Fibroblast of lung (primary cell): Measurements from ENCODE around the gene MYH9. TPM values are rescaled to one million over a fixed set of nuclear protein-coding genes. Genes with fewer than 3 reads are reported as not detected.

Experiments
- DNase-seq, 2 donors: peaks; one replicate each; pipeline versions ENCODE4 v3.0.0 to v3.0.0-alpha.2; 2010; ENCODE audit warnings: low read depth in 2 of 2
- H2AFZ ChIP-seq: 2 replicates; pipeline ENCODE4 v1.5.1; 2012; ENCODE audit warnings: low read length, control low read depth, inconsistent platforms
- H3K27ac ChIP-seq: 2 replicates; pipeline ENCODE4 v1.5.1; 2011; ENCODE audit warnings: low read length, control low read depth; ENCODE audit not compliant: insufficient read depth
- H3K27me3 ChIP-seq: 2 replicates; pipeline ENCODE4 v1.5.1; 2011; ENCODE audit warnings: mild to moderate bottlenecking, low read length; ENCODE audit not compliant: control insufficient read depth, insufficient read depth
- H3K36me3 ChIP-seq: 2 replicates; pipeline ENCODE4 v1.5.1; 2011; ENCODE audit warnings: low read length; ENCODE audit not compliant: control insufficient read depth, insufficient read depth
- H3K4me1 ChIP-seq: 2 replicates; pipeline ENCODE4 v1.5.1; 2011; ENCODE audit warnings: low read length; ENCODE audit not compliant: control insufficient read depth, insufficient read depth; ENCODE audit errors: extremely low read depth
- H3K4me2 ChIP-seq: 2 replicates; pipeline ENCODE4 v1.5.1; 2011; ENCODE audit warnings: low read length, control low read depth; ENCODE audit not compliant: insufficient read depth; ENCODE audit errors: extremely low read depth
- H3K4me3 ChIP-seq, 4 experiments: fragments of 200-600 bp in 1 of 4; sonication (generic) in 1 of 4; replicated peaks in 1 of 4; 2 replicates each; pipeline ENCODE4 v1.5.1; 2011 to 2016; ENCODE audit warnings: low read length in 4 of 4, low read depth in 3 of 4, mild to moderate bottlenecking in 3 of 4, control low read depth in 2 of 4, inconsistent platforms in 1 of 4, mixed read lengths in 1 of 4; ENCODE audit not compliant: insufficient read depth in 1 of 4; ENCODE audit errors: control extremely low read depth in 1 of 4
- H3K79me2 ChIP-seq: 2 replicates; pipeline ENCODE4 v1.5.1; 2012; ENCODE audit warnings: mild to moderate bottlenecking, low read length, inconsistent platforms; ENCODE audit not compliant: control insufficient read depth, insufficient read depth
- H3K9ac ChIP-seq: 2 replicates; pipeline ENCODE4 v1.5.1; 2011; ENCODE audit warnings: mild to moderate bottlenecking, low read length, control low read depth; ENCODE audit not compliant: insufficient read depth
- H3K9me3 ChIP-seq: 2 replicates; pipeline ENCODE4 v1.5.1; 2012; ENCODE audit warnings: low read depth, low read length; ENCODE audit not compliant: control insufficient read depth, insufficient read depth
- H4K20me1 ChIP-seq: 2 replicates; pipeline ENCODE4 v1.5.1; 2011; ENCODE audit warnings: low read length; ENCODE audit not compliant: control insufficient read depth, insufficient read depth; ENCODE audit errors: extremely low read depth
- EZH2 ChIP-seq: IDR thresholded peaks from 2 replicates; pipeline ENCODE4 v1.5.1; 2012; ENCODE audit warnings: low read length, control low read depth, mild to moderate bottlenecking; ENCODE audit errors: missing control alignments
- polyA plus RNA-seq, 2 donors: library from polyadenylated mRNA; depleted of rRNA in 1 of 2; stranded (reverse) in 1 of 2; unstranded in 1 of 2; fragments of >200 nt; gene quantifications; 2 replicates each; pipeline ENCODE4 v1.2.1, GENCODE V29; 2011 to 2012; ENCODE audit warnings: missing spikeins in 1 of 2
- total RNA-seq: library from RNA; depleted of rRNA; stranded (reverse); fragments of >200 nt; gene quantifications from 2 replicates; pipeline ENCODE4 v1.2.1, GENCODE V29; 2014
- TF ChIP-seq, protein P1 (sequence below), 2 donors: IDR thresholded peaks in 1 of 2; conservative IDR thresholded peaks in 1 of 2; 1 replicate in 1 of 2; 2 replicates in 1 of 2; pipeline ENCODE4 v1.5.1; 2011 to 2012; ENCODE audit warnings: low read length in 2 of 2, control low read depth in 1 of 2, inconsistent platforms in 1 of 2, low read depth in 1 of 2, mild to moderate bottlenecking in 1 of 2

The MYH9 gene
- total and polyA plus RNA-seq, 2 donors (not counting 1 experiment from before 2014, with no cell fraction given) = 677 to 796 TPM

DNA sequence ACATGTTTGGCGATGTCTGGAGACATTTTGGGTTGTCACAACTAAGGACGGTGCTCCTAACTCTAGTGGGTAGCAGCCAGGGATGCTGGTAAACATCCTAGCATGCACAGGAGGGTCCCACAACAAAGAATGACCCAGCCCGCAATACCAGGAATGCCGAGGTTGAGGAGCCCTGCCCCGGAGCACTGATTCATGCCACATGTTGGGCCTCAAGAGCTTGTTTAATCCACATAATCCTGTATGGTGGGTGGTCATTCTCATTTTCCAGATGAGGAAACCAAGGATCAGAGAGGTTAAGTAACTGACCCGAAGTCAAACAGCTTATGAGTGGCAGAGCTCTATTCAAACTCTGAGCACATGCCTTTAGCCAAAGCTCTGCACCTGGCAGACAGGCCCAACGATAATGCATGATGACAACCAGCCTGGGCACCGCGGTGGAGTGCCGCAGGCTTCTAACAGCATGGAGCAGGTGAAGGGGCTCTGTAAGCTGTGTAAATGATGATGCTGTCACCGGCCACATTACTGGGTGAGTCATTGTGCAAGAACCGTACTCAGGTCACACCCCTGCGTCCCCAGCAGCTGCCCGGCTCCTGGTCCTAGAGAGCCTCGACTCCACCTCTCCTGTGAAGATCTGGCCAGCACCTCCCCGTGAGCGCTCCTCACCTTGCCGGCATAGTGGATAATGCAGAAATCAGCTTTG is 76.2 kb downstream of the MYH9 start:
- no peak overlapping the region for H3K9ac ChIP-seq
- peaks cover 3% of the 10 kb centered on the region for H3K4me1 ChIP-seq
- H4K20me1 ChIP-seq = no peaks in the 10 kb centered on the region
- H3K27ac ChIP-seq = no peak overlapping the region
- no peak overlapping the region for H2AFZ ChIP-seq
- peaks cover 73% of the 10 kb centered on the region for H3K79me2 ChIP-seq
- TF ChIP-seq, protein P1, sequence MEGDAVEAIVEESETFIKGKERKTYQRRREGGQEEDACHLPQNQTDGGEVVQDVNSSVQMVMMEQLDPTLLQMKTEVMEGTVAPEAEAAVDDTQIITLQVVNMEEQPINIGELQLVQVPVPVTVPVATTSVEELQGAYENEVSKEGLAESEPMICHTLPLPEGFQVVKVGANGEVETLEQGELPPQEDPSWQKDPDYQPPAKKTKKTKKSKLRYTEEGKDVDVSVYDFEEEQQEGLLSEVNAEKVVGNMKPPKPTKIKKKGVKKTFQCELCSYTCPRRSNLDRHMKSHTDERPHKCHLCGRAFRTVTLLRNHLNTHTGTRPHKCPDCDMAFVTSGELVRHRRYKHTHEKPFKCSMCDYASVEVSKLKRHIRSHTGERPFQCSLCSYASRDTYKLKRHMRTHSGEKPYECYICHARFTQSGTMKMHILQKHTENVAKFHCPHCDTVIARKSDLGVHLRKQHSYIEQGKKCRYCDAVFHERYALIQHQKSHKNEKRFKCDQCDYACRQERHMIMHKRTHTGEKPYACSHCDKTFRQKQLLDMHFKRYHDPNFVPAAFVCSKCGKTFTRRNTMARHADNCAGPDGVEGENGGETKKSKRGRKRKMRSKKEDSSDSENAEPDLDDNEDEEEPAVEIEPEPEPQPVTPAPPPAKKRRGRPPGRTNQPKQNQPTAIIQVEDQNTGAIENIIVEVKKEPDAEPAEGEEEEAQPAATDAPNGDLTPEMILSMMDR (conservative IDR thresholded peaks at IDR 0.05 in 1 of 2, IDR thresholded peaks at IDR 0.05 in 1 of 2; ENCODE audit: low read depth in 1 of 2, low read length in 2 of 2) = no peak
- TF ChIP-seq EZH2 = no peak
- peaks cover 67% of the 10 kb centered on the region for H3K36me3 ChIP-seq
- DNase-seq = peak in 1 of 2 donors; percentile 65
- H3K9me3 ChIP-seq = no peaks in the 10 kb centered on the region
- no peaks in the 10 kb centered on the region for H3K27me3 ChIP-seq
- no peak overlapping the region for H3K4me3 ChIP-seq
- H3K4me2 ChIP-seq = no peak overlapping the region

DNA sequence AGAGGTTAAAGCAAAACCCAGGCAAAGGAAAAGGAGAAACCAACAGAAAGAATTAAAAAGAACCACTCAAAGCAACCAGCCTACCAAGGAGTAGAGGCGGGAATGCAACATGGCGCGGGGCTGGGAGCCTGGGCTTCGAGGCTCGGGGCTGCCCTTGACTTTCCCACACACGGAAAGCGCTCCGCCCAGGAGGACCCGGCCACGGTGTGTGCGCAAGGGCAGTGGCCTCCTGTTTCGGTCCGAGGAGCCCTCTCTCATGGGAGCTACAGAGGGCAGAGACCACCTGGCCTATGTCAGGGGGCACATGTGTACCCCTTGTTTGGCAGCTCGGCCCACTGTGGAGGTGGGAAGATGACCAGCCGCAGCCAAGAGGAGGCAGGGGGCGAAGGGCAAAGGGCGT is 78.9 kb downstream of the MYH9 start:
- no peak overlapping the region for H3K27ac ChIP-seq
- no peak overlapping the region for H3K4me2 ChIP-seq
- H2AFZ ChIP-seq = no peak overlapping the region
- H3K36me3 ChIP-seq = peaks cover 79% of the 10 kb centered on the region
- H4K20me1 ChIP-seq = no peaks in the 10 kb centered on the region
- peaks cover 81% of the 10 kb centered on the region for H3K79me2 ChIP-seq
- DNase-seq = no peak
- peaks cover 16% of the 10 kb centered on the region for H3K4me1 ChIP-seq
- no peaks in the 10 kb centered on the region for H3K27me3 ChIP-seq
- no peak overlapping the region for H3K4me3 ChIP-seq
- no peak for TF ChIP-seq EZH2
- TF ChIP-seq, protein P1 (conservative IDR thresholded peaks at IDR 0.05 in 1 of 2, IDR thresholded peaks at IDR 0.05 in 1 of 2; ENCODE audit: low read depth in 1 of 2, low read length in 2 of 2) = no peak
- no peak overlapping the region for H3K9ac ChIP-seq
- H3K9me3 ChIP-seq = no peaks in the 10 kb centered on the region

DNA sequence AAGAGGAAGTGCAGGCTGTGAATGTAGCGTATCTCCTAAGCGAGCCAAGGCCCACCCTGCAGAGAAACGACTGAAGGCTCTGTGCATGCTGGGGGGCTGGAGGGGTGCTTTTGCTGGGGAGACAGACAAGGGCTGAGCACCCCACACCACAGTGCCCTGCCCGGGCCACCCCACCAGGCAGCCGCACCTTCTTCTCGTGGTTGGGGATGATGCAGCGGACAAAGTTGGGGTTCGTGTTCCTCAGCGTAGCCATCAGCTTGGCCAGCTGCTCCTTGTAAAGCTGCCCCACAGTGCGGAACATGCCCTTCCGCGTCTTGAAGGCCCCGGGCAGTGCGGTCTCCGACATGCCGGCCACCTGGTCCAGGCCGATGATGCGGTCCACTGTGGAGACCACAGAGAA is 81.5 kb downstream of the MYH9 start:
- no peaks in the 10 kb centered on the region for H3K9me3 ChIP-seq
- TF ChIP-seq EZH2 = no peak
- TF ChIP-seq, protein P1 (conservative IDR thresholded peaks at IDR 0.05 in 1 of 2, IDR thresholded peaks at IDR 0.05 in 1 of 2; ENCODE audit: low read depth in 1 of 2, low read length in 2 of 2) = no peak
- no peak for DNase-seq
- peaks cover 77% of the 10 kb centered on the region for H3K79me2 ChIP-seq
- no peak overlapping the region for H3K27ac ChIP-seq
- H3K27me3 ChIP-seq = no peaks in the 10 kb centered on the region
- H3K36me3 ChIP-seq = peaks cover 77% of the 10 kb centered on the region
- no peak overlapping the region for H3K4me3 ChIP-seq
- no peak overlapping the region for H2AFZ ChIP-seq
- H4K20me1 ChIP-seq = peaks cover 4% of the 10 kb centered on the region
- H3K9ac ChIP-seq = no peak overlapping the region
- H3K4me1 ChIP-seq = peaks cover 31% of the 10 kb centered on the region
- H3K4me2 ChIP-seq = no peak overlapping the region
